ENCODE results near the gene SH3RF1.

The SH3RF1 gene

DNA sequence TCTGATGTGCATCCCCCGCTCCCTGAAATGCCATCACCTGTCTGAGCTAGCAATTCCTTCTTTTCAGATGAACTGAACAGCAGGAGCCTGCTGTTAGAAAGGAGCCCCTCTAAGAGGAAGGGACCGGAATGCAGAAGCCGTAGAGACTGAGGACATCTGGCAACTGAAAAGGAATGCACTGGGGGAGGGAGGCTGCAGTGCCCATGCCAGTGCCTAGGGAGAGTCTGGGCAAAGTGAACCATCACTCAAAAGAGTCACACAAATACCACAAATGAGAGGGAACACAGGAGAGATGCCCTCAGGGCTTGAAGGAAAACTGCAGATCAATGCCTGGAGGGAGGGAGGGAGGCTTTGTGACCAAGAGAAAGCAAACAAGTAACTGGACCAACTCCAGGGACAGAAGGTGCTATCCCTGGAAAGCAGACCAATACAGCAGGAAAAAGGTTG is 166.8 kb downstream of the SH3RF1 start:
- no peak overlapping the region for H3K4me3 ChIP-seq
- in situ Hi-C loops (cut with MboI; ENCODE audit: low sequenced_read_pairs) = no loop called here
- peaks cover 5% of the 10 kb centered on the region for H3K4me1 ChIP-seq
- no peaks in the 10 kb centered on the region for H3K27me3 ChIP-seq (ENCODE audit: low read depth)
- DNase-seq (ENCODE audit: low spot score in 2 of 2) = peak in 1 of 2 experiments; percentile 14
- no peaks in the 10 kb centered on the region for H3K9me3 ChIP-seq
- H3K36me3 ChIP-seq (replicated peaks) = no peaks in the 10 kb centered on the region

DNA sequence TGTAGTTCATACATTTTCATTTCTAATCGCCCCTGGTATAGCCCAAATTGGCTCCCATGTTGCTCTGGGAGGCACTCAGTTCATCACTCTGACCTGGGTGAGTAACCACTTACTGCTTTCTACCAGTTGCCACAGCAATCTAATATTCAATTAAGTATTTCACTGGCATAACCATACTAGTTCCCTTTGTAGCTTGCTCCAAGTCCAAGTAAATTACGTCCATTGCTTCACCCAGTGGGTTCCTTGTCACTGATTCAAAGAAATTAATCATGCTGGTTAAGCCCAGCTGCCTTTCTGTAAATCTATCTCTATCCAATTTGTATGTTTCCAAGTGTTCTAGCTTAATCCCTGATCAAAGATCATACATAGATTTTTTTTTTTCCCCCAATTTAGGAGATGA is 168.7 kb downstream of the SH3RF1 start:
- Histone ChIP-seq H3K4me1 (peaks cover 5% of the 10 kb centered on the region), H3K36me3 (replicated peaks) (no peaks in the 10 kb centered on the region), H3K4me3 (no peak overlapping the region), H3K9me3 (no peaks in the 10 kb centered on the region), H3K27me3 (ENCODE audit: low read depth) (no peaks in the 10 kb centered on the region)
- no peak for DNase-seq (ENCODE audit: low spot score in 2 of 2)
- in situ Hi-C loops (cut with MboI; ENCODE audit: low sequenced_read_pairs) = no loop called here

DNA sequence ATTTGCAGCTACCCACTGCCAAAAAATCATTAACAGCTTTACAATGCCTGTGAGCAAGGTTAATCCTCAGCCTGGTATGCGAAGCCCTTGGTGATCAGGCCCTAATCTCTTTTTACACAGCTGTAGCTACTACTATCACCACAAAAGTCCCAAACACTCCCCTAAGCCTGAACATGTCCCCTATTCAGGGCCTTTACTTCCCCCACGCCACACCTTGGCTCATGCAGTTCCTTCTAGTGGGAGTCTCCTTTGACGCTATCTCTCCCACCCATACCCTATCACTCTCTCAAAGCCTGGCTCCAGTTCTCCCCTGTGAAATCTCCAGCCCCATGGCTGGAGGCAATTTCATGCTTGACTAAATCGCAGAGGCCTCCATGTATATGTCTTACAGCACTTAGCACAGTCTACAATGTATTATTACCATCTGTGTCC is 170.1 kb downstream of the SH3RF1 start:
- H3K4me3 ChIP-seq = no peak overlapping the region
- H3K4me1 ChIP-seq = peaks cover 5% of the 10 kb centered on the region
- in situ Hi-C loops (cut with MboI; ENCODE audit: low sequenced_read_pairs) = no loop called here
- H3K36me3 ChIP-seq (replicated peaks) = no peaks in the 10 kb centered on the region
- H3K9me3 ChIP-seq = no peaks in the 10 kb centered on the region
- DNase-seq (ENCODE audit: low spot score in 2 of 2) = peak; percentile 45 to 51
- no peaks in the 10 kb centered on the region for H3K27me3 ChIP-seq (ENCODE audit: low read depth)

DNA sequence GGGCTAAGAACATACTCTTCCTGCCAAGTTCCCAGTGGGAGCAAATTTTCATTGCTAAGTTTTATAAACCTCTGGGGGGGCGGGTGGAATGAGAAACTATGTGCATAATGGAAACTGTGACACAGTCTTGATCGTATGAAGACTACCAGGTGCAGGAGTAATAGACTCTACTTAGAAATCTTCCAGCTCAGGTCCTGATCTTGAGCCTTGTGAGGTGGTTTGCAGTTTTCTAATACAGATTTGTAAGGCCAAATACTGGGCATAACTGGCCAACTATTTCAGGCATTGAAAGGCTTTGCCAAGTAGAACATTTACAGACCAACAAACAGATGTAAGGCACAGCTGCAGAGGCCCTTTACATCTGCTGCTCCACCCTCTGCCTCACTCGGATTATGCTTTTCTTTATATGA is 171.0 kb downstream of the SH3RF1 start:
- no peak for DNase-seq (ENCODE audit: low spot score in 2 of 2)
- in situ Hi-C loops (cut with MboI; ENCODE audit: low sequenced_read_pairs) = no loop called here
- no peaks in the 10 kb centered on the region for H3K27me3 ChIP-seq (ENCODE audit: low read depth)
- H3K4me3 ChIP-seq = no peak overlapping the region
- no peaks in the 10 kb centered on the region for H3K36me3 ChIP-seq (replicated peaks)
- H3K9me3 ChIP-seq = no peaks in the 10 kb centered on the region
- peaks cover 5% of the 10 kb centered on the region for H3K4me1 ChIP-seq

DNA sequence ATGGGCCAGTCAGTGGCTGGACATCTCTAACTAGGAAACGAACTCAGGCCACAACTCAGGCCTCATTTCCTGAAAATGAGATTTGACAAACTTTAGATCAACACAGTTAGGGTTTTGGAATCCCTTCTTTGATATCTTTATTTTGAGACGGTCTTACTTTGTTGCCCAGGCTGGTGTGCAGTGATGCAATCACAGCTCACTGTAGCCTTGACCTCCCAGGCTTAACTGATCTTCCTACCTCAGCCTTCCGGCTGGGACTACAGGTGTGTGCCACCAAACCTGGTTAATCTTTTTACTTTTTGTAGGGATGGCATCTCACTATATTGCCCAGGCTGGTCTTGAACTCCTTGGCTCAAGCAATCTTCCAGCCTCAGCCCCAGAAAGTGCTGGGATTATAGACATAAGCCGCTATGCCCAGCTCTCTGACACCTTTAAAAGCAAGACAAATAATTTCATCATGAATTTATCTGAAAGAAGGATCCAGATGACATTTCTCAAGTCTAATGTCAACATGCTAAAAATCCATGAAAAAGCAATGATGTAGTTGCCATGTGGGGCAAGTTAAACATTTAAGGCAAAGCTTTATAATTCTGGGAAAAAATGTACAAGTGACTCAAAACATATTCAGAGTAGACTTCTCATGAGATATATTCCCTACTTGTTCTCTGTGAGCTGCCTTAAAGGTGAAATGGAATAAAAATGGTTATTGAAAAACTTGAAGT is 171.6 kb downstream of the SH3RF1 start:
- in situ Hi-C loops (cut with MboI; ENCODE audit: low sequenced_read_pairs) = no loop called here
- H3K36me3 ChIP-seq (replicated peaks) = no peaks in the 10 kb centered on the region
- no peak overlapping the region for H3K4me3 ChIP-seq
- H3K9me3 ChIP-seq = no peaks in the 10 kb centered on the region
- no peaks in the 10 kb centered on the region for H3K27me3 ChIP-seq (ENCODE audit: low read depth)
- H3K4me1 ChIP-seq = peaks cover 5% of the 10 kb centered on the region
- DNase-seq (ENCODE audit: low spot score in 2 of 2) = no peak

DNA sequence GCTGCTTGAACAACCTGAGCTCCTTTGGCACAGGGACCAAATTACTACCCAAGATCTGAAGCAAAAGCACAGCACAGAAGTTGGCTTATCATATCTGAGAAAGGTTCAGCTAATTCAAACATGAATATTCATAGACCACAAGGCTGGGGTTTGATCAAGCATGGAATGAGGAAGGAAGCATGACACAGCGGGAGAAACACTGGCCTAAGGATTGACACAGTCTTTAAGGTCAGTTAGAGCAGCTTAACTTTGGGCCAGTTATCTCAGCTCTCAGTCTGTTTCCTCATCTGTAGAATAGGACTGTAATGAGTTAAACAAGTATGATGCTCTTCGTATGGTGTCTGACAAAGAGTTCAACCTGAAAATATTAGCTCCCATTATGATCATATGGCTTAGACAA is 172.2 kb downstream of the SH3RF1 start:
- H3K9me3 ChIP-seq = no peaks in the 10 kb centered on the region
- H3K36me3 ChIP-seq (replicated peaks) = no peaks in the 10 kb centered on the region
- H3K27me3 ChIP-seq (ENCODE audit: low read depth) = no peaks in the 10 kb centered on the region
- H3K4me1 ChIP-seq = peaks cover 5% of the 10 kb centered on the region
- no peak overlapping the region for H3K4me3 ChIP-seq
- in situ Hi-C loops (cut with MboI; ENCODE audit: low sequenced_read_pairs) = no loop called here
- DNase-seq (ENCODE audit: low spot score in 2 of 2) = no peak

DNA sequence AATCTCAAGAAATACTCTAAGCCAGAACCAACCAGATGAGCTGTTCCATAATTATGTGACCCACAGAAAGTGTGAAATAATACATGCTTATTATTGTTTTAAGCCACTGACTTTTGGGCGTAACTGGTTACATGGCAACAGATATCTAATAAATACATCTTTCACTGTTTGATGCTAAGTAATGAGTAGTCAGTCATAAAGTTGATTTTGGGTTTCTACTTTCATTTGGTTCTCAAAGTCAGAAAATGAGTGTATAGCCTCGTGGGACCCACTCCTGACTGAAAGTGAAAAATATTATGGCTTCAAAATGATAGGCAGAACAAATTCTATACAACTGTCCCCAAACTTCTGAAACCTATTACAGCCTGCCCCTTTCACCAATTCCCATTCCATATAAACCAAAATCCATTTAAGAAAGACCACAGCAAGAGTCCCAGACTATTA is 172.7 kb downstream of the SH3RF1 start:
- no peaks in the 10 kb centered on the region for H3K36me3 ChIP-seq (replicated peaks)
- H3K27me3 ChIP-seq (ENCODE audit: low read depth) = no peaks in the 10 kb centered on the region
- DNase-seq (ENCODE audit: low spot score in 2 of 2) = no peak
- peaks cover 5% of the 10 kb centered on the region for H3K4me1 ChIP-seq
- in situ Hi-C loops (cut with MboI; ENCODE audit: low sequenced_read_pairs) = no loop called here
- H3K4me3 ChIP-seq = no peak overlapping the region
- no peaks in the 10 kb centered on the region for H3K9me3 ChIP-seq

DNA sequence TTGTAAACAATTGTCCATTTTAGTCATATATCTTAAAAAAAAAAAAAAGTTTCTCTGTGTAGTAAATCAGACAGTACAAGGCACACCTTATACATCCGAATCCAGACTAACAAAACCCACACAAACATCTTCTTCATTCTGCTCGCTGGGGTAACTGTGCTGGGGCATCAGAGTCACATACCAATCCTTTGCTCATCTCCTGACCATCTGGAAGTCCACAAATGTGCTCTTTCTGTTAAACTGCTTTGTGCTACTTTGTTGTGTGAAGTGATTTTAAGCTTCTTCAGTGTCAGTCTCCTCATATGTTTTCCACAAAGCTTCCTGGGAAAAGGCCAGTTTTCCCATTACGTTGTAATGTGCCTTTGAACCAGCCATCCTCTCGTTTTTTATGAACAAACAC is 174.5 kb downstream of the SH3RF1 start:
- Histone ChIP-seq H3K4me3 (no peak overlapping the region), H3K36me3 (replicated peaks) (no peaks in the 10 kb centered on the region), H3K4me1 (peaks cover 5% of the 10 kb centered on the region), H3K9me3 (peaks cover 2% of the 10 kb centered on the region; the same call in 1 of the 2 replicates), H3K27me3 (ENCODE audit: low read depth) (no peaks in the 10 kb centered on the region)
- in situ Hi-C loops (cut with MboI; ENCODE audit: low sequenced_read_pairs) = no loop called here
- DNase-seq (ENCODE audit: low spot score in 2 of 2) = no peak

DNA sequence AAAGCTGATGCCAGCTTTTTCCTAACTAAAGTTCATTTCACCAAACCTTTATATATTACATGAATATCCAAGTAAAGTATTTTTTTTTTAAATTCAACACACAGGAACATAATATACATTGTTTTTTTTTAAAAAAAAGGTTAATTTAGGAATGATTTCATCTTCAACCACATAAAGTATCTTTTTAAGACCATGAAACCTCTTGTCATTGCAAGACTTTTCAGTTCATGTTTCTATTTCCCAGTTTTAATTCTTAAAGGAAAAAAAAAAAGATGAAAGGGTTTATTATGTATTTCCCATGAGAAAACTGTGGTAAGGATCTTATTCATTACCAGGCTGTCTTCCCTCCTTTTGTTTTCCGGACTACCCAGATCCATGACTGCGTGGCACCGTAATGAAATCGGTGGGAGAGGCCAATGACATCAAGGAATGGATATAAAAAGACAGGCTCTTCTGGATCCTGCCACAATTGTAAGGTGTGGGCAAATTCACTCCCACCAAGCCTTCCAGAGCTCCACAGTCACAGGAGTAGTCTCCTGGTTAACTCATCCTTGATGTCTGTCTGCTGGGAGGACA is 176.0 kb downstream of the SH3RF1 start:
- Histone ChIP-seq H3K9me3 (peaks cover 6% of the 10 kb centered on the region; the same call in 1 of the 2 replicates), H3K4me1 (no peaks in the 10 kb centered on the region), H3K4me3 (no peak overlapping the region), H3K36me3 (replicated peaks) (no peaks in the 10 kb centered on the region), H3K27me3 (ENCODE audit: low read depth) (no peaks in the 10 kb centered on the region)
- in situ Hi-C loops (cut with MboI; ENCODE audit: low sequenced_read_pairs) = no loop called here
- DNase-seq (ENCODE audit: low spot score in 2 of 2) = no peak

DNA sequence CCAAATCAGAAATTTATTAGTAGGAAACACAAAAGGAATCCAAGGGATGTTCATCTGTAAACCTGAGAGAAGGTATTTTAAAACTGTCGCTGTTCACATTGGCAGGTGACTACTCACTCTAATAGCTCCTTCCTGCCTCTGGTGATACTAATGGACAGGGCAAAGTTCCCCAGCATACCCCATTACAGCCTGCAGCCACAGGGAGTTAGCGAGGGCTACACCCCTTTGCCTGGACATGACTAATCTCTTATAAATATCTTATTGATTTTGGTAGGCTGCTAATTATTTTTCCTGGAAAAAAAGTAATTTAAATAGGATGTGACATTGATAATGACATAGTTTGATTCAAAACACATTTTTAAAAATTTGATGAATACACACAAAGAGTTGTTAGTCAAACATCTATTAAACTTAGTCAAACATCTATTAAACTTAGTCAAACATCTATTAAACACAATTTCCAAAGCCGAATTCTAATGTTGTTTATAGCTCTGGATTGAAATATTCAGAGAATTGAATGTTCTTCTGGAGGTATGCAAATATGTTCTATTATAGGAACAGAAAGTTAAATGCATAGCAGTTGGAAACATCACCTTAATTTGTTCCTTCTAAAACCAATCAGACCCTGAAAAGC is 177.8 kb downstream of the SH3RF1 start:
- Histone ChIP-seq H3K36me3 (replicated peaks) (no peaks in the 10 kb centered on the region), H3K4me3 (no peak overlapping the region), H3K27me3 (ENCODE audit: low read depth) (no peaks in the 10 kb centered on the region), H3K4me1 (peaks cover 2% of the 10 kb centered on the region; the same call in 1 of the 2 replicates), H3K9me3 (peaks cover 6% of the 10 kb centered on the region; the same call in 1 of the 2 replicates)
- in situ Hi-C loops (cut with MboI; ENCODE audit: low sequenced_read_pairs) = no loop called here
- no peak for DNase-seq (ENCODE audit: low spot score in 2 of 2)

DNA sequence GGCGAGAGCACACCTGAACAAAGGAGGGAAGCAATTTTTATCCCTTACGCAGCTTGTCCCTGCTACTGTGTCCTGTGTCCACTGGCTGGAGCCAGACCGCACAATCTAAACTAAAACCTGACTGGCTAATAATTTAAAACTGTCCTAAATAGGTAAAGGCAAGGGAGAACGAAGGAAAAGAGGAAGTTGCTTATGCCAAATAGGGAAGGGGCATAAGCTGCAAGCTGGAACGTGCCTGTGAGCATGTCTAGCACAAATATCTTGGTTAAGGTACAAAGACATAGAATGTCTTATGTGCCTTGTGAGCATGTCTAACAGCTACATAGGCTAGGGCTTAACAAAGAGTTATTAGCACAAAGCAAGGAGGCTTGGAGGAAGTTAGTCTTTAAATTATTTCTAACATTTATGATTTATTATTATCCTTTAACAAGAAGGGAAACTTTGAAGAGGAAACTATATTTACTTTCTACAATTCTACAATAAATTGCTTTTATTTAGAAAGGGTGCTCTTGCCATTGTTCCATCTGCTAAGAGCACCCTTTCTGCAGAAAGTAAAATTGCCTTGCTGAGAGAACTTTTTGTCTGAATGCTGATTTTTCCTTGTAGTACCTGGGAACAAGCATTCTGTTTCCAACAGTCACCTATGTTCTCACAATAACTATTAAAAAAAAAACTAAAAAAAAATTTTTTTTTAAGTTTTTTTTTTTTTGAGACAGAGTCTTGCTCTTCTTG is 180.1 kb downstream of the SH3RF1 start:
- in situ Hi-C loops (cut with MboI; ENCODE audit: low sequenced_read_pairs) = no loop called here
- DNase-seq (ENCODE audit: low spot score in 2 of 2) = no peak
- H3K36me3 ChIP-seq (replicated peaks) = no peaks in the 10 kb centered on the region
- H3K9me3 ChIP-seq = peaks cover 6% of the 10 kb centered on the region; the same call in 1 of the 2 replicates
- no peak overlapping the region for H3K4me3 ChIP-seq
- H3K27me3 ChIP-seq (ENCODE audit: low read depth) = no peaks in the 10 kb centered on the region
- peaks cover 2% of the 10 kb centered on the region; the same call in 1 of the 2 replicates for H3K4me1 ChIP-seq

DNA sequence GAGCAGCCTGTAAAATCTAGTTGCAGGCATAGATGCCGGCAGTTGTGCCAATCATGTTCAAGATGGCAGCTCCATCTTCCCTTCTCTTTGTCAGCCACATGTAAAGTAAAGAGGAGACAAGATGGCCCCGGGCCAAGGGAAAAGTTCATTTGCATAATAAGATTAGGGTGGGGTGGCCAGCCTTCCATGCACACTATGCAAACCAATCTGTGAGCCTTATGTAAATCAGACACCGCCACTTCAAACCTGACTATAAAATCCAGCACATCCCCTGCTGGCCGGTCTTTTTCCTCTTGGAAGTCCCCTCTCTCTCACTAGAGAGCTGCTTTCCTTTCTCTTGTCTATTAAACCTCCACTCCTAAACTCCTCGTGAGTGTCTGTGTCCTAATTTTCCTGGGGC is 181.8 kb downstream of the SH3RF1 start:
- Histone ChIP-seq H3K27me3 (ENCODE audit: low read depth) (no peaks in the 10 kb centered on the region), H3K36me3 (replicated peaks) (no peaks in the 10 kb centered on the region), H3K4me3 (no peak overlapping the region), H3K9me3 (peaks cover 6% of the 10 kb centered on the region; the same call in 1 of the 2 replicates), H3K4me1 (peaks cover 6% of the 10 kb centered on the region)
- in situ Hi-C loops (cut with MboI; ENCODE audit: low sequenced_read_pairs) = no loop called here
- DNase-seq (ENCODE audit: low spot score in 2 of 2) = peak; percentile 48 to 77

DNA sequence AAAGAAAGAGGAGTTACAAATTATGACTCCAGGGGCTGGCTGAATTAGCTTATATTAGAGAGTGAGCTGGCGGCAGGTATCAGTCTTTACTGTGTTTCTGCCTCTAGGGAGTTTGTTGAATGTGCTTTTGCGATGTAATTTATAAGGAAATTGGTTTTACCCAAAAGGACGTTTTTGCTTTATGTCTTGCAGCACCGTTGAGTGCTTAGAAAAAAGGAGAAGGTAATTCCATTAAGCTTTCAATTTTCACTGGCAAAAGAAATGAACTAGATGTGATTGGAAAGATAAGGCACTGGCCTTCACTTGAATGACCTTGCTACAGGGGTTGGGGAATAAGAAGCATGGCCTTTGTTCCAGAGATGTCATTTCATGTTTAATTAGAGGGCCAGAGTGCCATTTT is 185.8 kb downstream of the SH3RF1 start:
- in situ Hi-C loops (cut with MboI; ENCODE audit: low sequenced_read_pairs) = no loop called here
- no peak for DNase-seq (ENCODE audit: low spot score in 2 of 2)
- Histone ChIP-seq H3K9me3 (no peaks in the 10 kb centered on the region), H3K4me3 (no peak overlapping the region), H3K36me3 (replicated peaks) (no peaks in the 10 kb centered on the region), H3K27me3 (ENCODE audit: low read depth) (no peaks in the 10 kb centered on the region), H3K4me1 (peaks cover 6% of the 10 kb centered on the region)

Data from HAP-1 (cell line).